ENCODE data around the gene IRF2BPL. TPM values are rescaled to one million over a fixed set of nuclear protein-coding genes. Genes with fewer than 3 reads are reported as not detected.

IRF2BPL gene
- total RNA-seq, 1 experiment from 2014 or later, result 83.3 TPM

GRCh38 chr14:77055306-77055705, 26.8 kb upstream of the IRF2BPL start:
- H3K9me3 ChIP-seq (ENCODE audit: control insufficient read depth, insufficient read depth, low read depth, low read length), result no peaks in the 10 kb centered on the region; the same call in 1 of the 2 replicates
- peaks cover 21% of the 10 kb centered on the region for H3K4me1 ChIP-seq (ENCODE audit: control insufficient read depth, insufficient read depth, low read length)
- no peaks in the 10 kb centered on the region for H3K36me3 ChIP-seq (ENCODE audit: control insufficient read depth, insufficient read depth, low read length)
- TF ChIP-seq POLR2AphosphoS5 (IDR thresholded peaks at IDR 0.05; ENCODE audit: low read depth, low read length), result no peak
- TF ChIP-seq SIN3A (IDR thresholded peaks at IDR 0.05; ENCODE audit: borderline replicate concordance, insufficient read depth, low read depth, low read length), result no peak
- no peak for TF ChIP-seq REST (IDR thresholded peaks at IDR 0.05; ENCODE audit: insufficient read depth in 1 of 2, low read depth in 2 of 2, low read length in 1 of 2)
- no peak for TF ChIP-seq TCF7L2 (IDR thresholded peaks at IDR 0.05; ENCODE audit: low read depth, low read length)
- no peak for TF ChIP-seq CTCF (IDR thresholded peaks at IDR 0.05)
- H3K27ac ChIP-seq (ENCODE audit: low read length), result peak overlapping the region; percentile 89; the same call in 1 of the 2 replicates
- no peaks in the 10 kb centered on the region for H3K27me3 ChIP-seq (ENCODE audit: control insufficient read depth, insufficient read depth, low read length)
- DNase-seq (ENCODE audit: low read depth, low spot score), result no peak
- ChIA-PET CTCF (no interaction called here), POLR2A (no interaction called here)
- ATAC-seq, result no peak
- intact Hi-C loops (cut with micrococcal nuclease; ENCODE audit: unreplicated experiment), result no loop called here
- no TSS peak for BruUV-seq (replicated peaks)
- in situ Hi-C loops (cut with HindIII; ENCODE audit: low pct_unique_long_range_greater_than_20kb, low sequenced_read_pairs), result no loop called here
- no peak overlapping the region for H3K4me3 ChIP-seq (ENCODE audit: low read depth in 2 of 2, low read length in 2 of 2)

GRCh38 chr14:77053046-77053841, 24.7 kb upstream of the IRF2BPL start:
- POLR2A ChIA-PET, result interaction anchor here (0.6 kb wide), 1 partner anchor 12 kb away, joined by 4 read pairs; no protein-coding TSS in a partner anchor
- in situ Hi-C loops (cut with HindIII; ENCODE audit: low pct_unique_long_range_greater_than_20kb, low sequenced_read_pairs) (no loop called here), intact Hi-C loops (cut with micrococcal nuclease; ENCODE audit: unreplicated experiment) (no loop called here)
- Histone ChIP-seq H3K36me3 (ENCODE audit: control insufficient read depth, insufficient read depth, low read length) (no peaks in the 10 kb centered on the region), H3K27ac (ENCODE audit: low read length) (peak overlapping the region; percentile 89), H3K4me3 (ENCODE audit: low read depth in 2 of 2, low read length in 2 of 2) (no peak overlapping the region), H3K27me3 (ENCODE audit: control insufficient read depth, insufficient read depth, low read length) (no peaks in the 10 kb centered on the region), H3K9me3 (ENCODE audit: control insufficient read depth, insufficient read depth, low read depth, low read length) (no peaks in the 10 kb centered on the region; the same call in 1 of the 2 replicates), H3K4me1 (ENCODE audit: control insufficient read depth, insufficient read depth, low read length) (peaks cover 15% of the 10 kb centered on the region)
- ATAC-seq (0 out of 2 replicates have a peak, but pooled peaks have one; percentile 55), DNase-seq (ENCODE audit: low read depth, low spot score) (no peak)
- TF ChIP-seq SIN3A (IDR thresholded peaks at IDR 0.05; ENCODE audit: borderline replicate concordance, insufficient read depth, low read depth, low read length) (no peak), CTCF (IDR thresholded peaks at IDR 0.05) (peak; percentile 44; the same call in 1 of the 2 replicates)
- CTCF ChIA-PET, result no interaction called here
- BruUV-seq (replicated peaks), result no TSS peak

Data from Panc1 (cell line).